Measurements from ENCODE around the gene LDHB. TPM values are rescaled to one million over a fixed set of nuclear protein-coding genes. Genes with fewer than 3 reads are reported as not detected.

LDHB gene
- total RNA-seq, 1 experiment from 2014 or later = 1,343 TPM

DNA sequence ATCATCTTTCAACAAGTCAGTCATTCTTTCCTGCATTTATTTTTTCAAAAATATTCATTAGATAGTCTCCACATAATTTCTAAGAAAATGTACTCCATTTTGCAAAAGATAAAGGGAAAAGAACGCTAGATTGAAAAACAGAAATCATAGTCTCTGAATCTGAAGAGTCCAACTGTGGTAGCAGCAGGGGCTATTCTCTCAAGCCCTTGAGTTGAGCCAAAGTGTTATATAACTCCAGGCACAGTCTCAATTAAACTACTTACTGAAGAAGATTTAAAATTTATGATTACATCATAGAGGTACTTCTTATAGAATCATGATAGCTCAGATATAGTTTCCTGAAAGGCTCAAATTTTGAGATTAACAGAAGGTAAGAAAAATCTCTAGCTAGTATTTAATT is 5.8 kb downstream of the LDHB start:
- Histone ChIP-seq H4K91ac (ENCODE audit: insufficient read length, low read depth, low read length) (no peak overlapping the region), H4K20me1 (ENCODE audit: control insufficient read depth, insufficient read depth, insufficient read length) (no peaks in the 10 kb centered on the region), H3K18ac (ENCODE audit: insufficient read length, low read depth, low read length) (no peak overlapping the region), H3K23ac (ENCODE audit: insufficient read length, low read depth, low read length) (no peak overlapping the region), H2BK15ac (ENCODE audit: low read depth, low read length) (no peak overlapping the region), H3K79me1 (ENCODE audit: insufficient read depth, low read depth, low read length, poor library complexity, severe bottlenecking) (peaks cover 7% of the 10 kb centered on the region), H2BK5ac (ENCODE audit: insufficient read length, low read length) (no peak overlapping the region), H3K79me2 (ENCODE audit: insufficient read depth, low read length) (peaks cover 24% of the 10 kb centered on the region; the same call in 1 of the 2 replicates), H3K23me2 (ENCODE audit: insufficient read length, low read depth, low read length, poor library complexity, severe bottlenecking) (peaks cover 5% of the 10 kb centered on the region), H2BK12ac (ENCODE audit: insufficient read length, low read depth, low read length) (no peak overlapping the region), H3K27ac (ENCODE audit: insufficient read length, low read depth, low read length) (no peak overlapping the region), H3K4me1 (ENCODE audit: insufficient read depth, low read length) (no peaks in the 10 kb centered on the region), H3K4me2 (ENCODE audit: insufficient read depth, insufficient read length, low read length) (no peak overlapping the region), H2AFZ (ENCODE audit: low read length) (no peak overlapping the region), H2BK20ac (ENCODE audit: low read depth, low read length, poor library complexity, severe bottlenecking) (no peak overlapping the region), H3T11ph (ENCODE audit: low read length) (no peak overlapping the region), H3K56ac (ENCODE audit: insufficient read length, low read depth, low read length) (no peak overlapping the region), H3K9me3 (ENCODE audit: control insufficient read depth, low read depth, low read length) (no peaks in the 10 kb centered on the region), H3K4ac (ENCODE audit: low read depth, low read length) (no peak overlapping the region), H3K14ac (ENCODE audit: insufficient read depth, low read length) (no peak overlapping the region), H2BK120ac (ENCODE audit: low read depth, low read length, poor library complexity, severe bottlenecking) (no peak overlapping the region), H4K5ac (ENCODE audit: insufficient read length, low read depth, low read length) (no peak overlapping the region), H3K27me3 (ENCODE audit: insufficient read depth, low read length) (no peaks in the 10 kb centered on the region), H2AK5ac (ENCODE audit: insufficient read length, low read length) (no peak overlapping the region), H4K8ac (replicated peaks; ENCODE audit: insufficient read length, low read depth, low read length) (no peak overlapping the region), H3K9ac (ENCODE audit: extremely low read depth, insufficient read length, low read length) (no peak overlapping the region)
- no peak for DNase-seq
- peaks cover 78 to 97% (median 93%) of the 10 kb centered on the region in 3 experiments for H3K36me3 Mint-ChIP-seq (ENCODE audit: insufficient read depth in 1 of 3, low read depth in 3 of 3)
- TF ChIP-seq, protein P1, sequence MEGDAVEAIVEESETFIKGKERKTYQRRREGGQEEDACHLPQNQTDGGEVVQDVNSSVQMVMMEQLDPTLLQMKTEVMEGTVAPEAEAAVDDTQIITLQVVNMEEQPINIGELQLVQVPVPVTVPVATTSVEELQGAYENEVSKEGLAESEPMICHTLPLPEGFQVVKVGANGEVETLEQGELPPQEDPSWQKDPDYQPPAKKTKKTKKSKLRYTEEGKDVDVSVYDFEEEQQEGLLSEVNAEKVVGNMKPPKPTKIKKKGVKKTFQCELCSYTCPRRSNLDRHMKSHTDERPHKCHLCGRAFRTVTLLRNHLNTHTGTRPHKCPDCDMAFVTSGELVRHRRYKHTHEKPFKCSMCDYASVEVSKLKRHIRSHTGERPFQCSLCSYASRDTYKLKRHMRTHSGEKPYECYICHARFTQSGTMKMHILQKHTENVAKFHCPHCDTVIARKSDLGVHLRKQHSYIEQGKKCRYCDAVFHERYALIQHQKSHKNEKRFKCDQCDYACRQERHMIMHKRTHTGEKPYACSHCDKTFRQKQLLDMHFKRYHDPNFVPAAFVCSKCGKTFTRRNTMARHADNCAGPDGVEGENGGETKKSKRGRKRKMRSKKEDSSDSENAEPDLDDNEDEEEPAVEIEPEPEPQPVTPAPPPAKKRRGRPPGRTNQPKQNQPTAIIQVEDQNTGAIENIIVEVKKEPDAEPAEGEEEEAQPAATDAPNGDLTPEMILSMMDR (conservative IDR thresholded peaks at IDR 0.05) = no peak
- H3K4me1 Mint-ChIP-seq = peaks cover 60 to 77% of the 10 kb centered on the region in 2 experiments
- H3K27ac Mint-ChIP-seq = no peak overlapping the region
- no CpG with 5 or more reads among the region's 1 CpG for WGBS (ENCODE audit: extremely low coverage, insufficient read length, low lambda C conversion rate)
- no peaks in the 10 kb centered on the region for H3K27me3 Mint-ChIP-seq (ENCODE audit: low read depth)
- H3K9me3 Mint-ChIP-seq = no peaks in the 10 kb centered on the region
- H3K4me3 Mint-ChIP-seq = no peak overlapping the region

Data from H9 (cell line).